HEK293 (cell line): Measurements from ENCODE around the gene PPM1N.
A peak's percentile ranks its signal among the peaks of the same experiment; 100 is the strongest.

Experiments
- CTCF ChIA-PET: fragments of 350-600 bp; formaldehyde crosslinking; extraction: SDS; loops from one replicate; lab custom pipeline; 2021; ENCODE audit warnings: antibody characterized with exemption; lab: Yijun Ruan, JAX
- POLR2A ChIA-PET: fragments of 300-600 bp; formaldehyde crosslinking; extraction: SDS; loops from one replicate; lab custom pipeline; 2020; ENCODE audit warnings: antibody characterized with exemption, inconsistent platforms; lab: Yijun Ruan, JAX
- H3K27ac ChIP-seq: fragments of 200-500 bp; sonication (Bioruptor generic); 2 replicates; pipeline ENCODE4 v1.5.1; 2014; ENCODE audit warnings: low read depth, low read length, control low read depth, inconsistent platforms; ENCODE audit errors: extremely low read depth
- H3K36me3 ChIP-seq, 2 experiments: fragments of 200-500 bp in 1 of 2; sonication (Bioruptor generic) in 1 of 2; 1 replicate in 1 of 2; 2 replicates in 1 of 2; pipeline ENCODE4 v1.5.1; 2014 to 2017; ENCODE audit warnings: inconsistent platforms in 2 of 2, low read length in 2 of 2; ENCODE audit not compliant: control insufficient read depth in 2 of 2, insufficient read depth in 1 of 2
- H3K4me1 ChIP-seq: fragments of 200-500 bp; sonication (Bioruptor generic); 2 replicates; pipeline ENCODE4 v1.5.1; 2014; ENCODE audit warnings: mild to moderate bottlenecking, low read length, inconsistent platforms; ENCODE audit not compliant: control insufficient read depth, insufficient read depth
- H3K4me3 ChIP-seq: 2 replicates; pipeline ENCODE4 v1.5.1; 2011; ENCODE audit warnings: low read depth, mild to moderate bottlenecking, control low read depth, low read length, moderate library complexity
- H3K9me3 ChIP-seq: fragments of 200-500 bp; sonication (Bioruptor generic); 2 replicates; pipeline ENCODE4 v1.5.1; 2014; ENCODE audit warnings: low read depth, low read length, inconsistent platforms; ENCODE audit not compliant: control insufficient read depth, insufficient read depth
- FEZF1 ChIP-seq: fragments of 450-650 bp; formaldehyde crosslinking; IDR thresholded peaks from 2 replicates; pipeline ENCODE4 v1.5.1; 2016; ENCODE audit warnings: missing biosample characterization, missing genetic modification characterization
- KLF1 ChIP-seq: fragments of 450-650 bp; formaldehyde crosslinking; IDR thresholded peaks from 2 replicates; pipeline ENCODE4 v1.5.1; 2016; ENCODE audit warnings: missing biosample characterization, missing genetic modification characterization
- KLF10 ChIP-seq: fragments of 450-650 bp; IDR thresholded peaks from 2 replicates; pipeline ENCODE4 v1.5.1; 2018; ENCODE audit warnings: missing biosample characterization, mild to moderate bottlenecking, missing genetic modification characterization
- MEIS1 ChIP-seq: sonication (generic); formaldehyde crosslinking; IDR thresholded peaks from 2 replicates; pipeline ENCODE4 v1.8.1; 2022; ENCODE audit warnings: missing genetic modification reagents, mild to moderate bottlenecking, borderline replicate concordance
- MYNN ChIP-seq: fragments of 450-650 bp; formaldehyde crosslinking; IDR thresholded peaks from 2 replicates; pipeline ENCODE4 v1.5.1; 2016; ENCODE audit warnings: missing biosample characterization, missing genetic modification characterization, borderline replicate concordance
- OVOL3 ChIP-seq: fragments of 450-650 bp; formaldehyde crosslinking; IDR thresholded peaks from 2 replicates; pipeline ENCODE4 v1.5.1; 2016; ENCODE audit warnings: missing biosample characterization, missing genetic modification characterization
- PRDM4 ChIP-seq: fragments of 450-650 bp; formaldehyde crosslinking; IDR thresholded peaks from 2 replicates; pipeline ENCODE4 v1.5.1; 2017; ENCODE audit warnings: missing biosample characterization, missing genetic modification characterization
- SP2 ChIP-seq: fragments of 450-650 bp; formaldehyde crosslinking; IDR thresholded peaks from 2 replicates; pipeline ENCODE4 v1.5.1; 2016; ENCODE audit warnings: missing biosample characterization, missing genetic modification characterization
- ZBTB44 ChIP-seq: fragments of 450-650 bp; IDR thresholded peaks from 2 replicates; pipeline ENCODE4 v1.5.1; 2018; ENCODE audit warnings: missing biosample characterization, mild to moderate bottlenecking, missing genetic modification characterization
- ZNF133 ChIP-seq: fragments of 450-650 bp; formaldehyde crosslinking; IDR thresholded peaks from 2 replicates; pipeline ENCODE4 v1.5.1; 2016; ENCODE audit warnings: missing biosample characterization, missing genetic modification characterization
- ZNF184 ChIP-seq: fragments of 450-650 bp; IDR thresholded peaks from 2 replicates; pipeline ENCODE4 v1.5.1; 2018; ENCODE audit warnings: missing biosample characterization, mild to moderate bottlenecking, missing genetic modification characterization
- ZNF19 ChIP-seq: fragments of 450-650 bp; formaldehyde crosslinking; IDR thresholded peaks from 2 replicates; pipeline ENCODE4; 2016; ENCODE audit warnings: missing biosample characterization, missing genetic modification characterization, low read depth
- ZNF214 ChIP-seq: fragments of 450-650 bp; formaldehyde crosslinking; IDR thresholded peaks from 2 replicates; pipeline ENCODE4 v1.5.1; 2017; ENCODE audit warnings: missing biosample characterization, mild to moderate bottlenecking, missing genetic modification characterization, borderline replicate concordance
- ZNF26 ChIP-seq: fragments of 450-650 bp; formaldehyde crosslinking; IDR thresholded peaks from 2 replicates; pipeline ENCODE4 v1.5.1; 2016; ENCODE audit warnings: missing biosample characterization, missing genetic modification characterization
- ZNF366 ChIP-seq: fragments of 450-650 bp; formaldehyde crosslinking; conservative IDR thresholded peaks from 2 replicates; pipeline ENCODE4 v1.5.1; 2016; ENCODE audit warnings: missing biosample characterization, missing genetic modification characterization
- ZNF394 ChIP-seq: fragments of 450-650 bp; formaldehyde crosslinking; IDR thresholded peaks from 2 replicates; pipeline ENCODE4 v1.5.1; 2016; ENCODE audit warnings: missing biosample characterization, missing genetic modification characterization, mild to moderate bottlenecking, moderate library complexity, borderline replicate concordance
- ZNF426 ChIP-seq: fragments of 450-650 bp; formaldehyde crosslinking; IDR thresholded peaks from 2 replicates; pipeline ENCODE4 v1.5.1; 2017; ENCODE audit warnings: missing biosample characterization, missing genetic modification characterization, mild to moderate bottlenecking, inconsistent platforms, moderate library complexity
- ZNF518A ChIP-seq: fragments of 450-650 bp; formaldehyde crosslinking; conservative IDR thresholded peaks from 2 replicates; pipeline ENCODE4 v1.5.1; 2016; ENCODE audit warnings: low read depth, missing biosample characterization, missing genetic modification characterization
- ZNF530 ChIP-seq: fragments of 450-650 bp; formaldehyde crosslinking; IDR thresholded peaks from 2 replicates; pipeline ENCODE4 v1.5.1; 2016; ENCODE audit warnings: low read depth, missing biosample characterization, missing genetic modification characterization
- ZNF549 ChIP-seq: fragments of 450-650 bp; IDR thresholded peaks from 2 replicates; pipeline ENCODE4 v1.5.1; 2018; ENCODE audit warnings: missing biosample characterization, missing genetic modification characterization, mild to moderate bottlenecking, inconsistent platforms, moderate library complexity
- ZNF624 ChIP-seq: fragments of 450-650 bp; formaldehyde crosslinking; IDR thresholded peaks from 2 replicates; pipeline ENCODE4 v1.5.1; 2017; ENCODE audit warnings: missing biosample characterization, missing genetic modification characterization
- ZNF629 ChIP-seq: fragments of 450-650 bp; formaldehyde crosslinking; IDR thresholded peaks from 2 replicates; pipeline ENCODE4 v1.5.1; 2017; ENCODE audit warnings: missing biosample characterization, missing genetic modification characterization
- ZNF707 ChIP-seq: fragments of 450-650 bp; formaldehyde crosslinking; IDR thresholded peaks from 2 replicates; pipeline ENCODE4 v1.5.1; 2016; ENCODE audit warnings: missing biosample characterization, missing genetic modification characterization
- ZNF776 ChIP-seq: fragments of 450-650 bp; formaldehyde crosslinking; IDR thresholded peaks from 2 replicates; pipeline ENCODE4 v1.5.0; 2017; ENCODE audit warnings: missing biosample characterization, missing genetic modification characterization, borderline replicate concordance
- ZNF830 ChIP-seq: fragments of 450-650 bp; IDR thresholded peaks from 2 replicates; pipeline ENCODE4 v1.5.0; 2018; ENCODE audit warnings: missing biosample characterization, missing genetic modification characterization, low read depth, mild to moderate bottlenecking, moderate library complexity

The PPM1N gene

GRCh38 chr19:45539459-45539858 is 41.2 kb downstream of the PPM1N start:
- POLR2A ChIA-PET = interaction anchor here (0.6 kb wide), 1 partner anchor 95 kb away, joined by 5 read pairs; no protein-coding TSS in a partner anchor
- H3K27ac ChIP-seq = no peak overlapping the region
- CTCF ChIA-PET = interaction anchor here (0.7 to 1.0 kb wide), 2 partner anchors 100 to 1757 kb away, joined by 3 to 4 read pairs; no protein-coding TSS in a partner anchor
- H3K4me1 ChIP-seq = peaks cover 7% of the 10 kb centered on the region; the same call in 1 of the 2 replicates
- TF ChIP-seq ZNF26 (tag by site-specific recombination) = no peak
- TF ChIP-seq KLF1 (tag by site-specific recombination) = peak; percentile 54
- TF ChIP-seq, all 188 proteins: peak for 1
- Histone ChIP-seq H3K4me3 (no peak overlapping the region), H3K9me3 (no peaks in the 10 kb centered on the region), H3K36me3 (no peaks in the 10 kb centered on the region)

GRCh38 chr19:45542234-45542668 is 44.0 kb downstream of the PPM1N start:
- Histone ChIP-seq H3K27ac (peak overlapping the region; percentile 66), H3K9me3 (no peaks in the 10 kb centered on the region), H3K4me1 (peaks cover 7% of the 10 kb centered on the region; the same call in 1 of the 2 replicates), H3K4me3 (no peak overlapping the region), H3K36me3 (no peaks in the 10 kb centered on the region)
- POLR2A ChIA-PET = no interaction called here
- CTCF ChIA-PET = interaction anchor here (8.8 kb wide), 1 partner anchor 16 kb away, joined by 60 read pairs; no protein-coding TSS in a partner anchor
- TF ChIP-seq ZNF549 (no peak), ZNF530 (tag by site-specific recombination) (no peak), ZNF518A (tag by site-specific recombination) (no peak), ZNF19 (tag by site-specific recombination) (no peak), ZNF629 (tag by site-specific recombination) (peak; percentile 45; the same call in 1 of the 2 replicates), SP2 (tag by site-specific recombination) (no peak), ZNF184 (no peak), ZNF830 (tag by site-specific recombination) (no peak), ZNF707 (no peak), ZNF394 (tag by site-specific recombination) (no peak), ZNF426 (tag by site-specific recombination) (no peak), PRDM4 (peak; percentile 80), OVOL3 (tag by site-specific recombination) (0 out of 2 replicates have a peak, but pooled peaks have one; percentile 63), ZNF624 (tag by site-specific recombination) (no peak), KLF10 (tag by site-specific recombination) (no peak), MYNN (tag by site-specific recombination) (no peak), ZNF133 (tag by site-specific recombination) (no peak), FEZF1 (tag by site-specific recombination) (peak; percentile 91), ZNF776 (tag by site-specific recombination) (no peak), MEIS1 (no peak), ZNF214 (tag by site-specific recombination) (no peak), ZNF366 (tag by site-specific recombination) (no peak; the same call in 1 of the 2 replicates), ZBTB44 (peak; percentile 91)
